ENCODE data around the gene TMEM253.

The TMEM253 gene

DNA sequence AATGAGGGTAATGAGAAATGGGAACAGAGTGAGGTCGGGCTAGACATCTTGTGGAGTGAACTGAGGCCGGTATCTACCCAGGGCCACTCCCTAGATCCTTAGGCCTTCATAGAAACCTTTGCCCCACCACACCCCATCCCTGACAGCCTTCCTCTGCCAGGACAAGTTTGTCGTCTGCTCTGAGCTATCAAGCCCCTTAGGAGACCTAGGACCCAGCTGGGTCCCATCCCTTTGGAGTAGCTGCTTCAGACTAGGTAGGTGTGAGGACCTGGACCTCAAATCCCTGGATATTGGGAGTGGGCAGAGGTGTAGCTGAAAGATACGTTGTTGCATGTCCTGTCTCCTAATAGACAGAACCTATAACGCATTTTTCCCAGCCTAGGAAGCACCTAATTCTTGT lies at the start of gene TMEM253:
Gene TMEM253, plus strand, starts transcription at position 136 of the 400 bp plus-strand sequence. CDS start 278 bp downstream, outside the sequence.
- no peak for DNase-seq

DNA sequence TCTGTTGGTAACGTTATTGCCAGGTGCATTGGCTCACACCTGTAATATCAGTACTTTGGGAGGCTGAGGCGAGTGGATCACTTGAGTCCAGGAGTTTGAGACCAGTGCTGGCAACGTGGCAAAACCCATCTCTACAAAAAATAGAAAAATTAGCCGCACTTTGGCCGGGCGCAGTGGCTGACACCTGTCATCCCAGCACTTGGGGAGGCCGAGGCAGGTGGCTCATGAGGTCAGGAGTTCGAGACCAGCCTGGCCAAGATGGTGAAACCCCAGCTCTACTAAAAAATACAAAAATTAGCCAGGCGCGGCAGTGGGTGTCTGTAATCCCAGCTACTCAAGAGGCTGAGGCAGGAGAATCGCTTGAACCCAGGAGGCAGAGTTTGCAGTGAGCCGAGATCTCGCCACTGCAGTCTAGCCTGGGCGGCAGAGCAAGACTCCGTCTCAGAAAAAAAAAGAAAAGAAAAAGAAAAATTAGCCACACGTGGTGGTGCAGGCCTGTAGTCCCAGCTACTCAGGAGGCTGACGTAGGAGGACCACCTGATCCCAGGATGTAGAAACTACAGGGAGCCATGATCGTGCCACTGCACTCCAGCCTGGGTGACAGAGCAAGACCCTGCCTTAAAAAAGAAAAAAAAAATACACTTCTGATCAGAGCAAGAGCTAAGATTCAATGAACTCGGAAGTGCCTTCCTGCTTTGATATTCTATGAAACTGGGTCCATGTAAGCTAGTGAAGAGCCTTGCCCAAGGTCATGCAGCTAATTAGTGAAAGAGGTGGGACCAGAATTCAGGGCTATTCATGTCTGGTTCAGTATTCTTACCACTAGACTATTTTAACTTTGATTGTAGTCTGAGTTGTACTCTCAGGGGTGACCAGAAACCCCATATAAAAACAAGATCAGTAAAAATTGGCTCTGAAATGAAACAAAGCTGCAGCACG lies 47.4 kb upstream of the TMEM253 start:
- DNase-seq, result no peak

DNA sequence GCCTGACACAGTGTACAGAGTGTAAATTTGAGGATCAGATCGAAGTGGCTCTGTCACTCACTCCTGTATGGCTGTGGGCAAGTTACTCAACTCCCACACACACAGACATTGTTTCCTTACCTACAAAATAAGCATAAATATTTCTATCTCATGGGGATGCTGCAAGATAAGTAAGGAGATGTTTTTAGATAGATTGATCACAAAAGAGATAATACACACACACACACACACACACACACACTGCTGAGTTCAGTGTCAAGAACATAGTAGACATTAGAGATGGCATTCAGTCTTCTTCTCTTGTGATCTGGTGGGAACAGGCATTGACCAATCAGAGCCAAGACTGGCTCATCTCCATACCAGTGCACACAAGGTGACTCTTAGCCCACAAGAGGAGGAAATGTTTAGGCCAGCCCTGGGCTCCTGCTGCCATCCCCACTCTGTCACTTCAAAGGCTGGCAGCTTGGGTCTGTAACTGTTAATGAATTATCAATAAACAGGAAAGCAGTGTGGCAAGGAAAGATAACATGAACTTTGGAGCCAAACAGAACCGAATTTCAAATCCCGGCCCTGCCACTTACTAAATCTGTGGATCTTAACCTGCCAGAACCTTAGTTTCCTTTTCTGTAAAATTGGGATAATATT lies 46.6 kb upstream of the TMEM253 start:
- no peak for DNase-seq

DNA sequence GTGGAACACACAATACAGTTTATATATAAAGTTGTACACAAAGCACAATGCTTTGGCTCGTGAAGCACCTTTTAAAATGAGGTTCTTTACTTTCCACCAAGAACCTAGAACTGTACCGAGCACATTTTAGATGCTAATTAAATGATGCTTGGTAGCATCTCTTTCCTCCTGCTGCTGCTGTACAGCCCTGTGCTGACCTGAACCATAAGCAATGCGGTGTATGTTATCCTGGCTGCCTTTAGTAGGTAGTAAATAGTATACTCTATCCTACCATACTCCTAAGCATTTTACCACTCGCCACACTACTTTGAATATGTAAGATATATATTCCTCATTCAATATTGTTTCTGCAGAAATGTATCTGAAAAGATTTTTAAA lies 46.1 kb upstream of the TMEM253 start:
- DNase-seq, result no peak

GRCh38 chr14:21055432-21056117 lies 45.3 kb upstream of the TMEM253 start:
- no peak for DNase-seq

DNA sequence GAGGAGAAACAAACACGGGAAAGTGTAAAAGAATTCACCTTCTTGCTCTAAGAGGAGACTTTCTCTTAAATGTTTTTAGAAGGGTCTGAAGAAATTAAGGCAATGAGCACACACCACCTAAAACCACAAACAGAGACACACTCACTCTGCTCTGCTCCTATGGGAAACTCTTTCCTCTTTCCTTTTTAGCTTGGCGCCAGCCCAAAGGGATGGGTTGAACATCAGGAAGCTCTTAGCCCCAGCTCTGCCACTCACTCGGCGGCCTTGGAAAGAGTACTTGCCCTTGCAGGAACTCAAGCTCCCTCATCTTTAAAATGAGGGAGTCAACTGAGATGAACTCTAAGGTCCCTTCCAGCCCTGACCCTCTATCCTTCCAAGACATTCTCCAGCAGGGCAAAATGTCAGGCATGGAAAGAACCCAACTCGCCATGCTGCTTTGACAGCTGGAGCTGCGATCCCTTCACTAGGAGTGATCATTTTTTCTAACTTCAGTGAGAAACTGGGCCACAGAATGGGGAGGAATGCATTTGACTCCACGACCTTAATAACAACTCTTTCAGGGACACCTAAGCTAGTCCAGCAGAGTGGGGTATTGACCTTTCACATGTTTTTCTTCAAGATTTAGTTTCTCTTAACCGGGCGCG lies 44.2 kb upstream of the TMEM253 start:
- peak; percentile 6 for DNase-seq

GRCh38 chr14:21057803-21058675 lies 42.8 kb upstream of the TMEM253 start, which contains the start of gene RNASE8:
RNASE8 (plus strand) TSS chr14:21057822; CDS start chr14:21057893, 71 bp downstream.
- DNase-seq, result no peak

GRCh38 chr14:21058903-21059302 lies 42.0 kb upstream of the TMEM253 start:
- no peak for DNase-seq

- no peak for DNase-seq
Observed at GRCh38 chr14:21059842-21060613, 40.8 kb upstream of the TMEM253 start.

GRCh38 chr14:21060614-21061346 lies 40.1 kb upstream of the TMEM253 start:
- no peak for DNase-seq

DNA sequence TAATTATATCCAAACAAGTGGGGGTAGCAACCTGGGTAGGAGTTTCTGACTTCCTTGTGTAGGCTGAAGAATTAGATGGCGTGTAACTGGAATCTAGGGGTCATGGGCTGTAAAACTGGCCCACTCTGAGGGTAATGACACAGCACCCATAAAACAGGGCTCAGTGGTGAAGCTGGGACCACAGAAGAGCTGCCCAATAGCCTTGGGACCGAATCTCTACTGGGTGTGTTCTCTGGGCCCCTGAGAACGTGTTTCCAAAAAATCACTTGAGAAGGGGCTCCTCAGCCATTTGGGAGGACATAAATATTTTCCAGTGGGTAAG lies 39.6 kb upstream of the TMEM253 start:
- DNase-seq, result no peak

DNA sequence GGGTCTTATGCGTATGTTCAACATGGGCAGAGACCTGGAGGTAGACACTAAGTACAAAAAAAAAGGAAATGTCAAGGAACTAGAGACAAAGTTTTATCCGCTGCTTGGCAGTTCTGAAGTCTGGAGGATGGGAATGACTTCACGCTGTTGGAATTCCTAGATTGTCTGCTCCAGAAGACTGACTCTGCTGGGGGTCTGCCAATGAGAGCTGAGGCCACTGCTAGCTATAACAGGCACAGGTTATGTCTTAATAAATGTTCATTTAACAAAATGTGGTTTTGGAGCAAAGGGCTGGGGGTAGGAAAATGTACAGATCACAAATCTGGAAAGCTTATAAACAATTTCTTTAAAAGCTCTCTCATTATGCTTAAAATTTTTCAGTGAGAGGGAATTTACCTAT lies 37.4 kb upstream of the TMEM253 start:
- DNase-seq, result no peak

GRCh38 chr14:21066882-21067502 lies 33.9 kb upstream of the TMEM253 start:
- peak; percentile 60 for DNase-seq

- DNase-seq, result peak; percentile 77
Observed at GRCh38 chr14:21068521-21069387, 32.1 kb upstream of the TMEM253 start.

GRCh38 chr14:21069388-21070082 lies 31.3 kb upstream of the TMEM253 start:
- DNase-seq, result peak; percentile 54

GRCh38 chr14:21070083-21070609 lies 30.7 kb upstream of the TMEM253 start, which contains the start of gene ARHGEF40:
ARHGEF40 (plus strand) TSS chr14:21070304; CDS start chr14:21070397, 93 bp downstream.
- peak; percentile 54 for DNase-seq

DNA sequence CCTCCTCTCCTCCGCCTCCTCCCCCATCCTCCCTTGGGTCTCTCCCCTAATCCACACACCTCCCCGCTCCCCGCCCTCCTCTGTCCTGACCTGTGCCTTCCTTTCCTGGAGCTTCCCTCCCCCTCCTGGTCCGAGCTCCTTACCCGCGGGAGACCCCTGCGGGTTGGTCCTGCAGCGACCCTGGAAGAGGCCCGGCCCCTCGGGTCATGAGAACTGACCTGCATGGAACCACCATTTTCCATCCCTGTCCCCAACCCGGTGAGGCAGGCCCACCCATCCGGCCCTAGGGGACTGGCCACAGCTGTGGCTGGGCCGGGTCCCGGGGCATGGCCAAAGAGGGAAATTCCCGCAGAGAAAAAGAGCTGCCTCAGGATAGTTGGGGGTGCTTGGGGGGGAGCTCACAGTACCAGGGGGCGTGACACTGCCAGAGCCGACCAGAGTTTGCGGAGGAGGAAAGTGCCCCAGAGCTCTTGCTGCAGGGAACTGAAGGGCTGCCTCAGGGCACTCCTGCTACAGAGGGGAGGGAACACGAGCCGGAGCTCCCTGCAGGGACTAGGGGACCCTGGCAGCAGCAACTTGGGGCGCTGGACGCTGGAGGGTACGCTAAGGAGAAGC lies 30.1 kb upstream of the TMEM253 start:
- DNase-seq, result peak; percentile 65
